Ovary (tissue), 9 donors: ENCODE data around the gene ANTXR1. TPM values are rescaled to one million over a fixed set of nuclear protein-coding genes. Genes with fewer than 3 reads are reported as not detected.

Experiments
- DNase-seq, 5 donors: peaks; one replicate each; pipeline ENCODE4 v3.0.0-alpha.2; 2019 to 2020
- H3K27ac ChIP-seq, 2 donors: fragments of 200-600 bp; one replicate each; pipeline versions ENCODE4 v1.5.1 to v1.8.0; 2019 to 2022
- H3K27me3 ChIP-seq: fragments of 200-600 bp; one replicate; pipeline ENCODE4 v1.8.0; 2022
- H3K36me3 ChIP-seq: fragments of 200-600 bp; sonication (generic); one replicate; pipeline ENCODE4 v1.5.1; 2019
- H3K4me1 ChIP-seq: one replicate; pipeline ENCODE4 v1.8.1; 2013; ENCODE audit warnings: mild to moderate bottlenecking, moderate library complexity; ENCODE audit not compliant: insufficient read depth
- H3K4me3 ChIP-seq: fragments of 200-600 bp; sonication (generic); one replicate; pipeline ENCODE4 v1.5.1; 2017
- H3K9me3 ChIP-seq, 2 donors: fragments of 200-600 bp in 1 of 2; sonication (generic) in 1 of 2; one replicate each; pipeline versions ENCODE4 v1.5.1 to v1.8.1; 2013 to 2019; ENCODE audit warnings: mild to moderate bottlenecking in 1 of 2, moderate library complexity in 1 of 2
- CTCF ChIP-seq, 3 donors: fragments of 450-650 bp in 2 of 3; fragments of 200-600 bp in 1 of 3; IDR thresholded peaks; one replicate each; pipeline versions ENCODE4 v1.5.1 to v1.8.0; 2016 to 2022; ENCODE audit warnings: antibody characterized with exemption in 3 of 3, mild to moderate bottlenecking in 1 of 3
- EP300 ChIP-seq: sonication (generic); formaldehyde crosslinking; IDR thresholded peaks from one replicate; pipeline ENCODE4 v1.6.1; 2017; ENCODE audit warnings: antibody characterized with exemption
- POLR2A ChIP-seq: fragments of 450-650 bp; IDR thresholded peaks from one replicate; pipeline ENCODE4 v1.6.1; 2017; ENCODE audit warnings: antibody characterized with exemption, mild to moderate bottlenecking, moderate library complexity
- WGBS, 3 donors: extraction: QIAGEN DNeasy Blood & Tissue Kit in 1 of 3; methylation state at CpG; one replicate each; pipeline versions ENCODE4 v1.1.5 to v1.1.7; 2013 to 2017; 5-methylcytosine and 5-hydroxymethylcytosine counted together
- intact Hi-C, 4 donors: fragments of 100-400 bp; cut with DNase I; formaldehyde crosslinking; loops; one replicate each; pipeline versions ENCODE4 v1.11.0 to v1.15.1; 2022 to 2023
- polyA plus RNA-seq, 2 donors: library from polyadenylated mRNA; stranded (reverse); fragments of 200-250 nt in 1 of 2; fragments of 350-450 nt in 1 of 2; fragmentation: Illumina TruSeq in 1 of 2; extraction: RNeasy Lipid Tissue Mini Kit (QIAGEN cat#74804) in 1 of 2; gene quantifications; one replicate each; pipeline ENCODE4 v1.2.3, GENCODE V29; 2013 to 2014
- total RNA-seq, 7 donors: library from RNA; depleted of rRNA in 2 of 7; stranded (reverse); fragments of >200 nt in 2 of 7; fragmentation: NEBNext Ultra II Directional in 3 of 7; extraction: Animal tissue kit (Norgen Biotek cat#: 25700) in 3 of 7; gene quantifications; one replicate each; pipeline versions ENCODE4 v1.1.0 to v1.2.4, GENCODE V29; 2016 to 2023
- donor health status: DM: no; HTN: no; CAD: no; lungs with moderate emphysema.
- donor health status: DM: no; HTN: no; CAD: no.
- donor health status: Bipolar disorder and iron deficiency.
- donor health status: DM: yes; HTN: yes; CAD: no.
- donor health status: DM: no; HTN: no; CAD: no.
- donor health status: DM: yes; HTN: yes; CAD: no.

ANTXR1 gene
- total and polyA plus RNA-seq, 9 donors = 73.0 to 276 (median 152) TPM

GRCh38 chr2:69269330-69269729 is 256.4 kb downstream of the ANTXR1 start:
- intact Hi-C loops = no loop called here
- 23 to 50% (median 34%) methylated on average over 4 of the region's 4 CpGs for WGBS, 3 donors
- Histone ChIP-seq H3K4me3 (no peak overlapping the region), H3K9me3 (no peaks in the 10 kb centered on the region), H3K27me3 (no peaks in the 10 kb centered on the region), H3K27ac (no peak overlapping the region), H3K4me1 (peaks cover 2% of the 10 kb centered on the region), H3K36me3 (no peaks in the 10 kb centered on the region)
- no peak for DNase-seq
- TF ChIP-seq POLR2A (no peak), EP300 (no peak)

- TF ChIP-seq CTCF (IDR thresholded peaks at IDR 0.05) = no peak
- TF ChIP-seq POLR2A = no peak
- TF ChIP-seq EP300 = no peak
- no peaks in the 10 kb centered on the region for H3K27me3 ChIP-seq
- no peak for DNase-seq
- H3K9me3 ChIP-seq = no peaks in the 10 kb centered on the region
- no peak overlapping the region for H3K27ac ChIP-seq
- intact Hi-C loops = no loop called here
- WGBS, 3 donors = 3 to 8% (median 7%) methylated on average over 3 of the region's 3 CpGs
- no peak overlapping the region for H3K4me3 ChIP-seq
- H3K4me1 ChIP-seq = peaks cover 2% of the 10 kb centered on the region
- no peaks in the 10 kb centered on the region for H3K36me3 ChIP-seq
These were observed 258.9 kb downstream of the ANTXR1 start for GRCh38 chr2:69271831-69272257.

- WGBS, 3 donors = 75 to 78% (median 77%) methylated on average over 9 of the region's 9 CpGs
- TF ChIP-seq CTCF (IDR thresholded peaks at IDR 0.05) (no peak), POLR2A (no peak), EP300 (no peak)
- no peaks in the 10 kb centered on the region for H3K27me3 ChIP-seq
- H3K27ac ChIP-seq = no peak overlapping the region
- H3K36me3 ChIP-seq = no peaks in the 10 kb centered on the region
- no peak overlapping the region for H3K4me3 ChIP-seq
- H3K4me1 ChIP-seq = peaks cover 2% of the 10 kb centered on the region
- no peaks in the 10 kb centered on the region for H3K9me3 ChIP-seq
- DNase-seq = no peak
- intact Hi-C loops = no loop called here
These were observed 260.0 kb downstream of the ANTXR1 start for GRCh38 chr2:69272803-69273471.

- no peak overlapping the region for H3K4me3 ChIP-seq
- no peak overlapping the region for H3K27ac ChIP-seq
- H3K36me3 ChIP-seq = no peaks in the 10 kb centered on the region
- WGBS, 3 donors = 92 to 100% (median 97%) methylated on average over 1 of the region's 1 CpG
- no peak for TF ChIP-seq EP300
- no peak for TF ChIP-seq POLR2A
- no peak for TF ChIP-seq CTCF (IDR thresholded peaks at IDR 0.05)
- no peak for DNase-seq
- peaks cover 2% of the 10 kb centered on the region for H3K4me1 ChIP-seq
- H3K27me3 ChIP-seq = no peaks in the 10 kb centered on the region
- intact Hi-C loops = no loop called here
- H3K9me3 ChIP-seq = no peaks in the 10 kb centered on the region
These were observed 262.5 kb downstream of the ANTXR1 start for GRCh38 chr2:69275490-69275889.

- 44 to 46% (median 45%) methylated on average over 5 of the region's 5 CpGs for WGBS, 3 donors
- no peak for DNase-seq
- no peak overlapping the region for H3K27ac ChIP-seq
- TF ChIP-seq EP300 = no peak
- TF ChIP-seq POLR2A = no peak
- no peak for TF ChIP-seq CTCF (IDR thresholded peaks at IDR 0.05)
- no peaks in the 10 kb centered on the region for H3K36me3 ChIP-seq
- intact Hi-C loops = no loop called here
- no peak overlapping the region for H3K4me3 ChIP-seq
- no peaks in the 10 kb centered on the region for H3K9me3 ChIP-seq
- no peaks in the 10 kb centered on the region for H3K4me1 ChIP-seq
- no peaks in the 10 kb centered on the region for H3K27me3 ChIP-seq
These were observed 265.4 kb downstream of the ANTXR1 start for GRCh38 chr2:69278366-69278765.
